HepG2 (cell line): ENCODE results near the gene C19orf85. TPM values are rescaled to one million over a fixed set of nuclear protein-coding genes. Genes with fewer than 3 reads are reported as not detected.

Experiments used
- GPN1 ChIP-seq: sonication (generic); formaldehyde crosslinking; IDR thresholded peaks from 2 replicates; pipeline ENCODE4 v1.5.1; 2020; ENCODE audit warnings: missing genetic modification reagents, borderline replicate concordance
- HBP1 ChIP-seq: IDR thresholded peaks from 2 replicates; pipeline ENCODE4 v1.6.1; 2016; ENCODE audit warnings: low read depth, control low read depth
- KDM1A ChIP-seq: IDR thresholded peaks from 2 replicates; pipeline ENCODE4 v1.6.1; 2016; ENCODE audit warnings: missing compliant biosample characterization
- LCORL ChIP-seq, 2 experiments: fragments of 450-650 bp in 1 of 2; sonication (generic) in 1 of 2; formaldehyde crosslinking in 1 of 2; IDR thresholded peaks; 2 replicates each; pipeline versions ENCODE4 v1.5.0 to v1.6.1; 2017 to 2020; ENCODE audit warnings: antibody characterized with exemption in 1 of 2, missing genetic modification reagents in 1 of 2
- MAFK ChIP-seq, 2 experiments: IDR thresholded peaks in 1 of 2; conservative IDR thresholded peaks in 1 of 2; 2 replicates each; pipeline ENCODE4 v1.6.1; 2011; ENCODE audit warnings: improper control_type of control experiment in 2 of 2, low read length in 2 of 2
- MAZ ChIP-seq, 2 experiments: sonication (generic) in 1 of 2; formaldehyde crosslinking in 1 of 2; IDR thresholded peaks; 2 replicates each; pipeline versions ENCODE4 v1.5.0 to v1.6.1; 2012 to 2020; ENCODE audit warnings: low read depth in 2 of 2, mild to moderate bottlenecking in 2 of 2, borderline replicate concordance in 1 of 2, improper control_type of control experiment in 1 of 2, low read length in 1 of 2, missing genetic modification reagents in 1 of 2, moderate library complexity in 1 of 2
- MEIS2 ChIP-seq: sonication (generic); formaldehyde crosslinking; IDR thresholded peaks from 2 replicates; pipeline ENCODE4 v1.9.0; 2021; ENCODE audit warnings: mild to moderate bottlenecking, missing genetic modification reagents
- MZF1 ChIP-seq: sonication (generic); formaldehyde crosslinking; IDR thresholded peaks from 2 replicates; pipeline ENCODE4 v1.8.1; 2023; ENCODE audit warnings: mild to moderate bottlenecking, missing genetic modification reagents, borderline replicate concordance
- PAXIP1 ChIP-seq: sonication (generic); formaldehyde crosslinking; conservative IDR thresholded peaks from 2 replicates; pipeline ENCODE4 v1.4.0; 2020; ENCODE audit warnings: mild to moderate bottlenecking, missing genetic modification reagents, moderate library complexity
- PHF21A ChIP-seq: sonication (generic); formaldehyde crosslinking; IDR thresholded peaks from 2 replicates; pipeline ENCODE4 v1.5.0; 2020; ENCODE audit warnings: mild to moderate bottlenecking, missing genetic modification reagents
- SIX4 ChIP-seq: sonication (generic); formaldehyde crosslinking; IDR thresholded peaks from 2 replicates; pipeline ENCODE4 v1.4.0; 2020; ENCODE audit warnings: missing genetic modification reagents
- SOX13 ChIP-seq, 3 experiments: fragments of 450-650 bp in 1 of 3; sonication (generic) in 1 of 3; formaldehyde crosslinking in 1 of 3; IDR thresholded peaks in 2 of 3; conservative IDR thresholded peaks in 1 of 3; 2 replicates each; pipeline versions ENCODE4 v1.5.0 to v1.6.1; 2016 to 2020; ENCODE audit warnings: antibody characterized with exemption in 1 of 3, mild to moderate bottlenecking in 1 of 3, missing compliant biosample characterization in 1 of 3, missing genetic modification reagents in 1 of 3, moderate library complexity in 1 of 3
- SOX6 ChIP-seq, 2 experiments: fragments of 450-650 bp in 1 of 2; sonication (generic) in 1 of 2; formaldehyde crosslinking in 1 of 2; IDR thresholded peaks; 2 replicates each; pipeline versions ENCODE4 v1.4.0 to v1.6.1; 2017 to 2020; ENCODE audit warnings: antibody characterized with exemption in 1 of 2, mild to moderate bottlenecking in 1 of 2, missing genetic modification reagents in 1 of 2
- ZFP90 ChIP-seq: sonication (generic); formaldehyde crosslinking; IDR thresholded peaks from 2 replicates; pipeline ENCODE4 v1.8.0; 2022; ENCODE audit warnings: missing genetic modification reagents, mild to moderate bottlenecking, inconsistent platforms, borderline replicate concordance
- ZFY ChIP-seq: sonication (generic); formaldehyde crosslinking; IDR thresholded peaks from 2 replicates; pipeline ENCODE4 v1.4.0; 2020; ENCODE audit warnings: missing genetic modification reagents
- ZNF205 ChIP-seq: IDR thresholded peaks from 2 replicates; pipeline ENCODE4 v1.6.1; 2018; ENCODE audit warnings: missing biosample characterization, missing genetic modification reagents
- ZNF225 ChIP-seq: sonication (generic); formaldehyde crosslinking; IDR thresholded peaks from 2 replicates; pipeline ENCODE4 v1.4.0; 2020; ENCODE audit warnings: mild to moderate bottlenecking, missing genetic modification reagents
- ZNF264 ChIP-seq: sonication (generic); formaldehyde crosslinking; IDR thresholded peaks from 2 replicates; pipeline ENCODE4 v1.4.0; 2020; ENCODE audit warnings: missing genetic modification reagents
- ZNF354B ChIP-seq: sonication (generic); formaldehyde crosslinking; IDR thresholded peaks from 2 replicates; pipeline ENCODE4 v1.8.0; 2022; ENCODE audit warnings: mild to moderate bottlenecking, missing genetic modification reagents
- ZNF496 ChIP-seq: sonication (generic); formaldehyde crosslinking; IDR thresholded peaks from 2 replicates; pipeline ENCODE4 v1.8.1; 2023; ENCODE audit warnings: mild to moderate bottlenecking, moderate library complexity, missing genetic modification reagents; ENCODE audit not compliant: insufficient replicate concordance
- ZNF556 ChIP-seq: sonication (generic); formaldehyde crosslinking; IDR thresholded peaks from 2 replicates; pipeline ENCODE4 v1.4.0; 2020; ENCODE audit warnings: mild to moderate bottlenecking, missing genetic modification reagents, borderline replicate concordance
- ZNF564 ChIP-seq: sonication (generic); formaldehyde crosslinking; IDR thresholded peaks from 2 replicates; pipeline ENCODE4 v1.8.1; 2023; ENCODE audit warnings: mild to moderate bottlenecking, missing genetic modification reagents
- ZNF883 ChIP-seq: sonication (generic); formaldehyde crosslinking; IDR thresholded peaks from 2 replicates; pipeline ENCODE4 v1.5.1; 2020; ENCODE audit warnings: mild to moderate bottlenecking, missing genetic modification reagents; ENCODE audit errors: not compliant biosample characterization
- polyA plus RNA-seq, 8 experiments: library from polyadenylated mRNA; depleted of rRNA in 3 of 8; stranded (reverse) in 7 of 8; unstranded in 1 of 8; fragments of >200 nt; fragmentation: Illumina TruSeq in 4 of 8; extraction: Trizol in 4 of 8; gene quantifications; 2 replicates each; pipeline versions ENCODE4 v1.2.1 to v1.2.3, GENCODE V29; 2011 to 2016; ENCODE audit warnings: low read depth in 4 of 8, missing spikeins in 1 of 8, mixed read lengths in 1 of 8; ENCODE audit not compliant: insufficient read depth in 1 of 8
- total RNA-seq, 5 experiments: library from RNA; depleted of rRNA; stranded (reverse); fragments of >200 nt; fragmentation: Illumina TruSeq; extraction: Trizol; gene quantifications; 2 replicates each; pipeline ENCODE4 v1.2.3, GENCODE V29; 2016; ENCODE audit warnings: low read depth in 1 of 5

Gene C19orf85
- total and polyA plus RNA-seq, 2 of the 13 experiments (the other 11 are each of a cell fraction or from before 2014, with no cell fraction given) = not detected

- no peak for TF ChIP-seq LCORL (IDR thresholded peaks at IDR 0.05)
- TF ChIP-seq LCORL (CRISPR knock-in tag; IDR thresholded peaks at IDR 0.05) = peak; percentile 51; the same call in 1 of the 2 replicates
- TF ChIP-seq PHF21A (CRISPR knock-in tag) = peak; percentile 56; the same call in 1 of the 2 replicates
- peak; percentile 72; the same call in 1 of the 2 replicates for TF ChIP-seq ZNF354B
- peak; percentile 36; the same call in 1 of the 2 replicates for TF ChIP-seq ZNF564 (CRISPR knock-in tag)
- no peak for TF ChIP-seq MEIS2 (CRISPR knock-in tag)
- TF ChIP-seq ZNF883 (CRISPR knock-in tag) = no peak
- TF ChIP-seq ZFP90 (CRISPR knock-in tag) = no peak
- TF ChIP-seq ZNF556 (CRISPR knock-in tag) = no peak
- no peak for TF ChIP-seq KDM1A (CRISPR knock-in tag)
- peak; percentile 57 for TF ChIP-seq PAXIP1
- TF ChIP-seq ZNF225 (CRISPR knock-in tag) = no peak
- no peak for TF ChIP-seq HBP1
- no peak for TF ChIP-seq ZNF205 (CRISPR knock-in tag)
- no peak for TF ChIP-seq SOX13 (IDR thresholded peaks at IDR 0.05)
- peak in 1 of 2 experiments; percentile 40; a peak in 2 of 4 replicates for TF ChIP-seq SOX13 (CRISPR knock-in tag; conservative IDR thresholded peaks at IDR 0.05 in 1 of 2, IDR thresholded peaks at IDR 0.05 in 1 of 2)
- no peak for TF ChIP-seq ZNF264 (CRISPR knock-in tag)
- TF ChIP-seq MAFK (conservative IDR thresholded peaks at IDR 0.05 in 1 of 2, IDR thresholded peaks at IDR 0.05 in 1 of 2; ENCODE audit: low read length in 2 of 2) = no peak
- no peak for TF ChIP-seq MAZ (IDR thresholded peaks at IDR 0.05; ENCODE audit: borderline replicate concordance, low read depth, low read length)
- peak; percentile 61 for TF ChIP-seq MAZ (CRISPR knock-in tag; IDR thresholded peaks at IDR 0.05; ENCODE audit: low read depth)
- no peak for TF ChIP-seq SOX6 (IDR thresholded peaks at IDR 0.05)
- no peak; the same call in 1 of the 2 replicates for TF ChIP-seq SOX6 (CRISPR knock-in tag; IDR thresholded peaks at IDR 0.05)
- TF ChIP-seq ZFY = peak; percentile 64
- TF ChIP-seq ZNF496 (CRISPR knock-in tag) = no peak
- no peak for TF ChIP-seq GPN1 (CRISPR knock-in tag)
- TF ChIP-seq SIX4 (CRISPR knock-in tag) = 0 out of 2 replicates have a peak, but pooled peaks have one; percentile 36
- TF ChIP-seq MZF1 = no peak
Measured at GRCh38 chr19:55467236-55468053, 2.9 kb upstream of the C19orf85 start (continued).
